ENCODE data around the gene RPP14.
A peak's percentile ranks its signal among the peaks of the same experiment; 100 is the strongest.
"Not testable (repeated sequence)": the region's sequence is repeated elsewhere in the genome, so short reads cannot be mapped to it uniquely, and the experiment has no call there.

The RPP14 gene

DNA sequence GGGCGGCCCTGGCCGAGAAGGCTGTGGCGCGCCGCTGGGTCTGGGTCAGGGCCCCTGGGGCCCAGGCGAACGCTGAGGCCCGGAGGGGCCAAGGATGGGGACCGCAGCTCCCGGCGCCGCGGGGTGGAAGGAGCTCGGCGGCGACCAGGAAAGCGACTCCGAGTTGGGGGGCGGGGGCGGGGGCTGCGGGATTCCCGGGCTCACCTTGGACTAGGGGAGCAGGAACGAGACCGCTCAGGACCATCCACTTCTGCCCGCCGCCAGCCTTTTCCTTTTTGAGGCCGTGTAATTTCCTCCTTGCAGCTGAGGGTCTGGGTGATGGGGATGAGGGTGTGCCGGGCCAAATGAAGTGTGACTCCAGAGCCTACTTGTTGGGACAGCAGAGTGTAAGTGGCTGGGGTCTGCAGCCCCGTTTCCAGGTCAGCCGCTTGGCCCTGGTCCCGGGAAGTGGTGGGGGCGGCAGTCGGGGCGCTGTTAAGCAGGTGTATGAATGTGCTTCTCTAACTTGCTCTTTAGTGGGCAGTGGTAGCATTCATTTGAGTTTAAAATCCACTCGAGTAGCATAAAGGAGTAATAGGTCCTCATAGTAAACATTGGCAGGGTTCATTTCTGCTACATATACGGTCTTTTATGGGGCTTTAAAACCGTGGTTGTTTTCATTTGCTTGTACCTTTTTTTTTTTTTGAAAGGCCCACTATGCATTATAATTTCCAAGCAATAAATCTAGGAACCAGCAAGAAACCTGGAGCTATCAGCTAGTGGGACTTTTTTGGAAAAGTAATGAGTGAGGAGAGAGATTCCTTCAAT is 27.4 kb downstream of the RPP14 start:
- peak; percentile 39 to 47 for DNase-seq

DNA sequence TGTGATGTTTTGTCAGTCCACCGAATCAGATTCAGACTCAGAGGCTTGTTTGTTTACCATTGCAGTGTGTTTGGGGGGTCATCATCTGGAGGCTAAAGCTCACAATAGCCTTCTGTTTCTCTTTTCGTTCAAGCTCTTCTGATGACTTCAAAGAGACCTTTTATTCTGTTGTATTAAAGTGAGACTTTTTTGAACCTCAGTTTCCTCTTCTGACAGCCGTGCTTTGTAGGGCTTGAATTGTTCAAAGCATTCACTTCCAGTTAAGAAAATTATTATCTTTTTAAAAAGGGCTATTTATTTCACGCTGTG is 27.9 kb downstream of the RPP14 start:
- no peak for DNase-seq

- DNase-seq = no peak
Measured at GRCh38 chr3:58334506-58334884, 28.4 kb downstream of the RPP14 start.

DNA sequence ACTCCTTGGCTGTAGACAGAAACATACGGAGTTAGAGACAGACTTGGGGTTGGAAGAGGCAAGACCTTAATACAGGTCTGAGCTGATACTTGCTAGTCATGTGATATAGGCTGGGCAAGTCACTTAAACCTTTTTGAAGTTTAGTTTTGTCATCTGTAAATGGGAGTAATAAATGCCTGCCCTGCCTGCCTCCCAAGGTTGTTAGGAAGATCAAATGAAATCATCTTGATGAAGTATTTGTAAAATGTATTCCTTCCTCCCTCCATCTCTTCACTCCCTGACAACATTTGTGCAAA is 29.6 kb downstream of the RPP14 start:
- DNase-seq = no peak

DNA sequence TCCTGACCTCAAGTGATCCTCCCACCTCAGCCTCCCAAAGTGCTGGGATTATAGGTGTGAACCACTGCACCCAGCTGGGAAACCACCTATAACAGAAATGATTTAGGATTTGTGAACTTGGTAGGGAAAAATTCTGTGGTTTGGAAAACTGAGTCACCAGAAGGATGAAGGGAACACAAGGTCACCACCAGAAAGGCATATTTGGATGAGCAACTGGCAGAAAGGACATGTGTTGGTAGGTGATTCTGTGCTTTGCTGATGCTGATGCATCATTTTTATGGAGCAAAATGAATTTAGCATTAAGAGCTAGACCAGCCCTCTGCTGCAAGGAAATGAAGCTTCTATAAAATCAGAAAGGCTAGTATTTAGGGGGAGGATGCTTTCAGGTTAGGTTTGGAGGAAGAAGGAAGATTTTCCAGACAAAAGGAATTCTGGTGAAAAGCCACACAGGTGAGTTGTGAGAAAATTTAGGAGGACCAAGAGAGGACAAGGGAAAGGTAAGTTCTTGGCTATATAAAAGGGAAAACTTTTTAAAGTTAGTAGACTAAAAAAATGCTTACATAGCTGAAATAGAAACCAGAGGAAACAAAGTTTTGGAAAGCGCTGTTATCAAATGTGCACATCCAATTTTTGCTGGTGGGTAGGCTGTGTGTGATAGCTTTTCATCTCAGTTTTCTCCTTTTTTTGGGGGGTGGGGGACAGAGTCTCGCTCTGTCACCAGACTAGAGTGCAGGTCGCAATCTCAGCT is 30.3 kb downstream of the RPP14 start:
- DNase-seq = no peak

DNA sequence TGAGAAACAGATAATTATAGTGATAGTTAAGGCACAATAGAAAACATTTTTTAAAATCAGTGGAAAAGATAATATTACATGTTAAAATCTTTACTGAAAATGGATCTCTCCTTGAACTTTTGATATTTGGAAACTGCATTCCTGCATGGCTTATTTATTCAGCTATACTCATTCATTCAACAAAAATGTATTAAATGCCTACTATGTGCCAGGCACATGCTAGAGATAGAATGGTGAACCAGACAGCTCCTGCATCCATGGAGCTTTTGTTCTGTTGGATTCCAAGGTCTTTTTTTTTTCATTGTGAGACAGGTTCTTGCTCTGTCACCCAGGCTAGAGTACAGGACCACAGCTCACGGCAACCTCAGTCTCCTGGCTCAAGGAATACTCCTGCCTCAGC is 31.1 kb downstream of the RPP14 start:
- DNase-seq = no peak

- not testable (repeated sequence) for DNase-seq
Measured at GRCh38 chr3:58339146-58339545, 33.1 kb downstream of the RPP14 start.

GRCh38 chr3:58340594-58341244 is 34.7 kb downstream of the RPP14 start:
- DNase-seq = no peak

GRCh38 chr3:58341376-58341775 is 35.3 kb downstream of the RPP14 start:
- no peak for DNase-seq

- no peak for DNase-seq
Measured at GRCh38 chr3:58342676-58343075, 36.6 kb downstream of the RPP14 start.

- no peak for DNase-seq
Measured at GRCh38 chr3:58345457-58345856, 39.4 kb downstream of the RPP14 start.

GRCh38 chr3:58346368-58346767 is 40.3 kb downstream of the RPP14 start:
- DNase-seq = no peak

DNA sequence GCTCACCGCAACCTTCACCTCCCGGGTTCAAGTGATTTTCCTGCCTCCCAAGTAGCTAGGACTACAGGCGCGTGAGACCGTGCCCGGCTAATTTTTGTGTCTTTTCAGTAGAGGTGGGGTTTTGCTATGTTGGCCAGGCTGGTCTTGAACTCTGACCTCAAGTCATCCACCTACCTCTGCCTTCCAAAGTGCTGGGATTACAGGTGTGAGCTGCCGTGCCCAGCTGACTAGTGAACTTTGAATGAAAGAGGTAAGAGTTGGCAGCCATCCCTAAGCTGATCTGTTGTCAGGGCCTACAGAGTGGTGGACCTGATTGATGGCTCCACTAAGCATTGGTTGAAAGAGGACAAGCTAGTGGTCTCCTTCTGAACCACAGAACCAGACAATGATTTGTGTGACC is 41.9 kb downstream of the RPP14 start:
- DNase-seq = no peak

DNA sequence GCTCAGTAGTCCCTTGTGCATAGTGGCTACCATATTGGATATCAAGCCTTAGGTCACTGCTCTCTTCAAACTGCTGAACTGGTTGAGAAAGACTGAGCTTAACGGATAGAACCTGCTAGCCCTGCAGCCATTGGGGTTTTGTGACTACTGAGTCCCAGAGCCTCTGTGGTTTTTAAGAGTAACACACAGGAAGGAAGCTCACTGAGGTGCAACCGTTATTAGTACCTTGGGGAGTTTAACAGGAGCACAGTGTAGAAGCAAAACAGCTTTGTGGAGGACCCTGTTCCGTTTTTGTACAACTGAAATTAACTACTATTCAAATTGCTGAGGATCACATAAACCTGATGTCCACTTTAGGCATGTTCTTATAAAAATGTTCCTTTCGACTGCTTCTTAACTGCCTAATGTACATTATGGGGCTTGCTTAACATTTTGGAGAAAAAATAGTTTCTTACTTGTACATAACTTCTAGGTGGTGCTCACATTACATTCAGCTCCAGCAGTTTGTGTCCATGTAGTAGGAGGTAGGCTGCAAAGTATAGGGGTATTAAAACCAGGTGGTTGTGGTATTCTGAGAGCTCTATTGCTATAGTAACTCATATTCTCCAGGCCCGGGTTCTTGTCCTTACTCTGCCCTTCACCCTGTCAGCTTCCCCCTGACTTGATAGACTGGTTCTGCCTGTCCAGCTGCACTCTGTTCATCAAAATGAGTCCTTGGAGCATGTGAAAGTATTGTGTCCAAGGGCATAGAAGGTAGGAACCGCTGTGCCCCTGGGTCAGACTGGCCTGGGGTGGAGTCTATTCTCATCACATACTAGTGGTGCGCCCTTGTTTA is 44.0 kb downstream of the RPP14 start:
- no peak for DNase-seq

GRCh38 chr3:58350627-58351013 is 44.6 kb downstream of the RPP14 start:
- DNase-seq = no peak

DNA sequence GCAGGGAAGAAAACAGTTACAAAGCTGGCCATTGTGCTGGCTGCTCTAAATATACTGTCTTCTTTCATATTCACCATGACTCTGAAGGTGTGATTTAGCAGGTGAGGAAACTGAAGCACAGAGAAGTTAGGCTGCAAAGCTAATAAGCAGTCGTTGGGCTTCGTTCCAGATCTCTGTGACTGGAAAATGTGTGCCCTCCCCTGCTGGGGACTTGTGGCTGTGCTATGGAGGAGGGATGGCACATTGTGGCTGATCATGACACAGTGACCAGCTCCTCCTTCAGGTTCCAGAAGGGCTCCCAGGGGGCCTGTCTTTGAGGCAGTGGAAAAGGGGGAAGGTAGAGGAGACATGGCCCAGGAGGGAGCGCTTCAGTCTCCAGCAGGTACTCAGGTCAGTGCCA is 45.9 kb downstream of the RPP14 start:
- no peak for DNase-seq

DNA sequence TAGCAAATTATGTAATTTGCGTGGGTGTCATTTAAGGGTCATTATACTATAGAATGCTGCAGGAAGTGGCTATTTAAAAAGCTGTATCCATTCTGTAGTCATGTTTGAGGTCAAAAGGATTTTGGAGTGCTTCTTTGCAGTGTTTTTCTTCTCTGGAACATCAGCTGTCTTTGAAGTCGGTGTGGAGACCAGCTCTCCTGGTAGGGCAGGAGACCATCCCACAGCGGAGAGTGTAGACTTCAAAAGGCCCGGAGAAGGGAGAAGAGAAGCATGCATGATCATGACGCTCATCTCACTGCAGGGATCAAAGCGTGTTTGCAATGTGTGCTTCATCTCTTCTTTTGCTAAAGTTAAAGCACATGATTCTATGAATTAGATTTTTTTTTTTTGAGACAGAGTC is 46.6 kb downstream of the RPP14 start:
- no peak for DNase-seq

GRCh38 chr3:58353722-58354553 is 47.9 kb downstream of the RPP14 start:
- DNase-seq = no peak

GRCh38 chr3:58355179-58355578 is 49.1 kb downstream of the RPP14 start:
- DNase-seq = no peak

GRCh38 chr3:58356054-58356453 is 50.0 kb downstream of the RPP14 start:
- no peak for DNase-seq

DNA sequence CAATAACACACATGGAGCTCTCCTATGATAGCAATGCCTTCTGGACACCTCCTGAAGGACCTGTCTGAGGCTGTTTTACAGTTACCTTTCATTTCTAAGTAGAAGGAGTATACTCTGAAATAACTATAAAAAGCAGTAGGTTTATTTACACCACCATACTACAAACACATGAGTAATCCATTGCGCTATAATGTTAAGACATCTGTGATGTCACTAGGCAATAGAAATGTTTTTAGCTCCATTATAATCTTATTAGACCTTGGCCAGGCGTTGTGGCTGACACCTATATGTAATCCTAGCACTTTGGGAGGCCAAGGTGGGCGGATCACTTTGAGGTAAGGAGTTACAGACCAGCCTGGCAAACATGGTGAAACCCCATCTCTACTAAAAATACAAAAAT is 51.4 kb downstream of the RPP14 start:
- no peak for DNase-seq

DNA sequence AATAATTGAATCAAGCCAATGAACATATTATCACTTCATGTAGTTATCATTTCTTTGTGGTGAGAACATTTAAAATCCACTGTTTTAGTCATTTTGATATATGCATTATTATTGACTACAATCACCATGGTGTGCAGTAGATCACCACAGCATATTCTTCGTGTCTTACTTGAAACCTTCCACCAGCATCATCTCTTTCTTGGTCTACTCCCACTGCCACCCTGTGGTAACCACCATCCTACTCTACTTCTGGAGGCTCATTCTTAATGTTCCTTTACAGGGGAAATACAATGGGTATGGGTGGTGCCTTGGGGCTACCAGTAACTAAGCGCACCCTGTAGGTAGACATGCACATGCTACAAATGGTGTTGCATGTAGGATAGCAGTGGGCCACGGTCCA is 52.0 kb downstream of the RPP14 start:
- peak in 1 of 2 experiments; percentile 17 for DNase-seq

DNA sequence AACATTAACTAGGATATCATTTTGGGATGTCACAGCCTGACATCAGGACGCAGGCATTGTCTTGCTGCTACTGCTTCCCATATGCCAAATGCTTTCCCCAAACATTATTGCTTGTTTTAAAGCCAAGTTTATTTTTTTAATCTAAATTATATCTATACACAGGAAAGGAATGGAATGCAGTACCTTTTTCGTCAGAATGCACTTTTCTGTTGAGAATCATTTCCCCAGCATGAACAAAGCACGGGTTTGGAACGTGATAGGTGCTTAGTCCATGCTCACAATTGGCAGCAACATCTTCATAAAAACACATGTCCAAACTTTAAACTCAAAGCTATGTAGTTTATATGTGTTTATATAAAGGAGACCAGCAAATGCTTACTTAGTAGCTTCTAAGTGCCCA is 52.8 kb downstream of the RPP14 start:
- no peak for DNase-seq
